H9 (cell line): ENCODE measurements around the gene EFCAB3. TPM values are rescaled to one million over a fixed set of nuclear protein-coding genes. Genes with fewer than 3 reads are reported as not detected.

Experiments used
- total RNA-seq: library from RNA; stranded (reverse); gene quantifications from 2 replicates; pipeline ENCODE4 v1.2.1, GENCODE V29; 2021

Gene EFCAB3
- total RNA-seq, 1 experiment from 2014 or later = not detected

Other genes starting within 250 kb of the EFCAB3 start
- 37.6 and 39.3 TPM in 2 replicates for gene METTL2A, start 43.3 kb downstream of the EFCAB3 start, total RNA-seq
- gene TLK2, start 98.3 kb downstream of the EFCAB3 start, total RNA-seq = 63.7 and 67.0 TPM in 2 replicates
- 18.7 and 21.6 TPM in 2 replicates for gene MRC2, start 247.1 kb downstream of the EFCAB3 start, total RNA-seq